ENCODE results near the gene NTM. TPM values are rescaled to one million over a fixed set of nuclear protein-coding genes. Genes with fewer than 3 reads are reported as not detected.

The NTM gene
- total and polyA plus RNA-seq, 9 donors: 0.16 to 8.5 (median 0.55) TPM; not detected in 3

- Histone ChIP-seq H3K9me3 (no peaks in the 10 kb centered on the region), H3K27me3 (no peaks in the 10 kb centered on the region), H3K36me3 (no peaks in the 10 kb centered on the region), H3K4me3 (no peak overlapping the region), H3K27ac (no peak overlapping the region), H3K4me1 (ENCODE audit: insufficient read depth) (no peaks in the 10 kb centered on the region)
- intact Hi-C loops (cut with DNase I): no loop called here
- DNase-seq: no peak
- no peak for TF ChIP-seq POLR2A (IDR thresholded peaks at IDR 0.05)
- no peak for TF ChIP-seq EP300 (IDR thresholded peaks at IDR 0.05)
- TF ChIP-seq CTCF (IDR thresholded peaks at IDR 0.05): no peak
- WGBS, 3 donors: 68 to 78% (median 73%) methylated on average over 9 of the region's 9 CpGs
Observed at GRCh38 chr11:131511794-131512193, 141.4 kb downstream of the NTM start.

GRCh38 chr11:131512228-131512627 lies 141.8 kb downstream of the NTM start:
- TF ChIP-seq POLR2A (IDR thresholded peaks at IDR 0.05) (no peak), EP300 (IDR thresholded peaks at IDR 0.05) (no peak), CTCF (IDR thresholded peaks at IDR 0.05) (no peak)
- H3K27me3 ChIP-seq: no peaks in the 10 kb centered on the region
- no peaks in the 10 kb centered on the region for H3K9me3 ChIP-seq
- H3K4me1 ChIP-seq (ENCODE audit: insufficient read depth): no peaks in the 10 kb centered on the region
- no peak overlapping the region for H3K27ac ChIP-seq
- intact Hi-C loops (cut with DNase I): no loop called here
- 82 to 88% (median 85%) methylated on average over 3 of the region's 3 CpGs for WGBS, 3 donors
- no peak overlapping the region for H3K4me3 ChIP-seq
- no peaks in the 10 kb centered on the region for H3K36me3 ChIP-seq
- DNase-seq: no peak

- no peak for DNase-seq
- no peak overlapping the region for H3K4me3 ChIP-seq
- H3K9me3 ChIP-seq: no peaks in the 10 kb centered on the region
- intact Hi-C loops (cut with DNase I): no loop called here
- H3K27ac ChIP-seq: no peak overlapping the region
- H3K4me1 ChIP-seq (ENCODE audit: insufficient read depth): no peaks in the 10 kb centered on the region
- WGBS, 3 donors: 78 to 92% (median 84%) methylated on average over 6 of the region's 6 CpGs
- no peak for TF ChIP-seq CTCF (IDR thresholded peaks at IDR 0.05)
- TF ChIP-seq POLR2A (IDR thresholded peaks at IDR 0.05): no peak
- no peak for TF ChIP-seq EP300 (IDR thresholded peaks at IDR 0.05)
- H3K27me3 ChIP-seq: no peaks in the 10 kb centered on the region
- H3K36me3 ChIP-seq: no peaks in the 10 kb centered on the region
Observed at GRCh38 chr11:131514062-131514461, 143.6 kb downstream of the NTM start.

- Histone ChIP-seq H3K4me1 (ENCODE audit: insufficient read depth) (no peaks in the 10 kb centered on the region), H3K27ac (no peak overlapping the region), H3K4me3 (no peak overlapping the region), H3K27me3 (no peaks in the 10 kb centered on the region), H3K36me3 (no peaks in the 10 kb centered on the region), H3K9me3 (no peaks in the 10 kb centered on the region)
- 15 to 22% (median 18%) methylated on average over 1 of the region's 1 CpG for WGBS, 3 donors
- DNase-seq: no peak
- TF ChIP-seq POLR2A (IDR thresholded peaks at IDR 0.05) (no peak), CTCF (IDR thresholded peaks at IDR 0.05) (no peak), EP300 (IDR thresholded peaks at IDR 0.05) (no peak)
- intact Hi-C loops (cut with DNase I): no loop called here
Observed at GRCh38 chr11:131518305-131518838, 148.0 kb downstream of the NTM start.
